Colonic mucosa (tissue), 4 donors: ENCODE results near the gene CTNND2. TPM values are rescaled to one million over a fixed set of nuclear protein-coding genes. Genes with fewer than 3 reads are reported as not detected.

Experiments used
- DNase-seq: peaks from one replicate; pipeline ENCODE4 v3.0.0-alpha.2; 2020
- H3K27ac ChIP-seq: fragments of 200-600 bp; one replicate; pipeline ENCODE4 v1.8.0; 2021
- H3K27me3 ChIP-seq: fragments of 200-600 bp; one replicate; pipeline ENCODE4 v1.8.0; 2021
- H3K36me3 ChIP-seq: fragments of 200-600 bp; one replicate; pipeline ENCODE4 v1.8.0; 2021
- H3K4me1 ChIP-seq: fragments of 200-600 bp; one replicate; pipeline ENCODE4 v1.8.0; 2021; ENCODE audit warnings: mild to moderate bottlenecking
- H3K4me3 ChIP-seq: fragments of 200-600 bp; one replicate; pipeline ENCODE4 v1.8.0; 2021
- H3K9ac ChIP-seq, 2 donors: one replicate each; pipeline ENCODE4 v1.7.0; 2013; ENCODE audit warnings: control low read depth in 2 of 2, low read depth in 2 of 2, low read length in 2 of 2
- H3K9me3 ChIP-seq: fragments of 200-600 bp; one replicate; pipeline ENCODE4 v1.8.0; 2021
- intact Hi-C: fragments of 100-400 bp; cut with DNase I; formaldehyde crosslinking; loops from one replicate; pipeline ENCODE4 v1.14.1; 2022
- total RNA-seq, 2 donors: library from RNA; stranded (reverse); fragmentation: NEBNext Ultra II Directional in 1 of 2; extraction: Animal tissue kit (Norgen Biotek cat#: 25700) in 1 of 2; gene quantifications; one replicate each; pipeline ENCODE4 v1.2.1, GENCODE V29; 2021
- TF ChIP-seq, protein P1 (sequence below): fragments of 200-600 bp; IDR thresholded peaks from one replicate; pipeline ENCODE4 v1.8.0; 2022; ENCODE audit warnings: antibody characterized with exemption, mild to moderate bottlenecking
- donor health status: healthy.
- donor health status: DM: no; HTN: no; CAD: no.
- donor health status: DM: no; HTN: no; CAD: no.

Gene CTNND2
- total RNA-seq, 2 donors from 2014 or later: 1.1 TPM

DNA sequence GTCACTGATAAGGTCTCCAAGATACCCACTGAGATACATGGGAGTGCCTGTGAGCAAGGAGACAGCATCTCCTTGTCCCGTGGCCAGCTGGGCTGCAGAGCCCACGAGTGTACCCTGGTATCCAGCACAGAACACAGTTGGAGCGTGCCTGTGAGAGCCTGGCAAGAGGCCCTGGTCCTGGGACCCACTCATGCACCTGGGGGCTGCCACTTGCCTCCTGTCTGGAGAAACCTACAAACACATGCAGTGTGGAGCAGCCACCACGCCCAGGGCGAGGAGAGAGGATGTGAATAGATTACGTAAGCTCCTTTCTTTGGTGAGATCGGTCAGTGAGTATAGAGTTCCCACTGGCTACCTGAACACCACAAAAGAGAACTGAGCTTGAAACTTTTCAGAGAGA lies 88.3 kb downstream of the CTNND2 start:
- TF ChIP-seq, protein P1, sequence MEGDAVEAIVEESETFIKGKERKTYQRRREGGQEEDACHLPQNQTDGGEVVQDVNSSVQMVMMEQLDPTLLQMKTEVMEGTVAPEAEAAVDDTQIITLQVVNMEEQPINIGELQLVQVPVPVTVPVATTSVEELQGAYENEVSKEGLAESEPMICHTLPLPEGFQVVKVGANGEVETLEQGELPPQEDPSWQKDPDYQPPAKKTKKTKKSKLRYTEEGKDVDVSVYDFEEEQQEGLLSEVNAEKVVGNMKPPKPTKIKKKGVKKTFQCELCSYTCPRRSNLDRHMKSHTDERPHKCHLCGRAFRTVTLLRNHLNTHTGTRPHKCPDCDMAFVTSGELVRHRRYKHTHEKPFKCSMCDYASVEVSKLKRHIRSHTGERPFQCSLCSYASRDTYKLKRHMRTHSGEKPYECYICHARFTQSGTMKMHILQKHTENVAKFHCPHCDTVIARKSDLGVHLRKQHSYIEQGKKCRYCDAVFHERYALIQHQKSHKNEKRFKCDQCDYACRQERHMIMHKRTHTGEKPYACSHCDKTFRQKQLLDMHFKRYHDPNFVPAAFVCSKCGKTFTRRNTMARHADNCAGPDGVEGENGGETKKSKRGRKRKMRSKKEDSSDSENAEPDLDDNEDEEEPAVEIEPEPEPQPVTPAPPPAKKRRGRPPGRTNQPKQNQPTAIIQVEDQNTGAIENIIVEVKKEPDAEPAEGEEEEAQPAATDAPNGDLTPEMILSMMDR: no peak
- H3K9me3 ChIP-seq: no peaks in the 10 kb centered on the region
- no peak for DNase-seq
- no peaks in the 10 kb centered on the region for H3K27me3 ChIP-seq
- no peaks in the 10 kb centered on the region for H3K4me1 ChIP-seq
- intact Hi-C loops: no loop called here
- no peak overlapping the region for H3K27ac ChIP-seq
- H3K36me3 ChIP-seq: no peaks in the 10 kb centered on the region
- no peak overlapping the region for H3K4me3 ChIP-seq
- H3K9ac ChIP-seq: no peak overlapping the region

GRCh38 chr5:11815481-11815880 lies 88.8 kb downstream of the CTNND2 start:
- Histone ChIP-seq H3K9ac (no peak overlapping the region), H3K27ac (no peak overlapping the region), H3K9me3 (no peaks in the 10 kb centered on the region), H3K27me3 (no peaks in the 10 kb centered on the region), H3K36me3 (no peaks in the 10 kb centered on the region), H3K4me1 (no peaks in the 10 kb centered on the region), H3K4me3 (no peak overlapping the region)
- intact Hi-C loops: no loop called here
- DNase-seq: no peak
- TF ChIP-seq, protein P1: no peak

GRCh38 chr5:11814373-11814772 lies 89.9 kb downstream of the CTNND2 start:
- H3K27ac ChIP-seq: no peak overlapping the region
- DNase-seq: no peak
- intact Hi-C loops: no loop called here
- no peaks in the 10 kb centered on the region for H3K9me3 ChIP-seq
- no peaks in the 10 kb centered on the region for H3K27me3 ChIP-seq
- no peak overlapping the region for H3K9ac ChIP-seq
- TF ChIP-seq, protein P1: no peak
- no peaks in the 10 kb centered on the region for H3K36me3 ChIP-seq
- H3K4me1 ChIP-seq: no peaks in the 10 kb centered on the region
- no peak overlapping the region for H3K4me3 ChIP-seq

- no peak overlapping the region for H3K9ac ChIP-seq
- H3K36me3 ChIP-seq: no peaks in the 10 kb centered on the region
- H3K27ac ChIP-seq: no peak overlapping the region
- H3K27me3 ChIP-seq: no peaks in the 10 kb centered on the region
- no peak for DNase-seq
- H3K4me1 ChIP-seq: no peaks in the 10 kb centered on the region
- H3K4me3 ChIP-seq: no peak overlapping the region
- no peaks in the 10 kb centered on the region for H3K9me3 ChIP-seq
- TF ChIP-seq, protein P1: no peak
- intact Hi-C loops: no loop called here
Measured at GRCh38 chr5:11809407-11809806, 94.8 kb downstream of the CTNND2 start.

- intact Hi-C loops: no loop called here
- TF ChIP-seq, protein P1: no peak
- H3K27ac ChIP-seq: no peak overlapping the region
Measured at GRCh38 chr5:11803436-11803835, 100.8 kb downstream of the CTNND2 start.

DNA sequence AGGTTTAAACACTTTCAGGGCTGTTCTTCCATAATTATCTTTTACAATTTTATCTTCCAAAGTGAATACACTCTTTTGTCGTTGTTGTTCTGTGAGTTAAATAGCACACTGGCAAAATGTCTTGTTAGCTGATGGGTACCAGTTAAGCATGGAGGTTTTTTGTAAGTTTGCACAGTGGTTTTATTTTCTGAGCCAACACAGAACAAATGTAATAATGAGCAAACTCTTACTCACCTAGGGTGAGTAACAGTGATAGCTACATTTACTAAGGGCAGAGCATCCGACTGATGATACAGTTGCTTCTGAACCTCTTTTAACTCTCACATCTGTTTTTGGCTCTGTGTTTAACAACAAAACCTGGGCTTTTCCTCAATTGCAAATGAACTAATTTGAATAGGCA lies 103.2 kb downstream of the CTNND2 start:
- Histone ChIP-seq H3K4me3 (no peak overlapping the region), H3K36me3 (no peaks in the 10 kb centered on the region), H3K27ac (no peak overlapping the region), H3K9ac (no peak overlapping the region), H3K27me3 (no peaks in the 10 kb centered on the region), H3K4me1 (no peaks in the 10 kb centered on the region), H3K9me3 (no peaks in the 10 kb centered on the region)
- DNase-seq: no peak
- TF ChIP-seq, protein P1: no peak
- intact Hi-C loops: no loop called here

More at GRCh38 chr5:11803436-11803835, 100.8 kb downstream of the CTNND2 start:
- H3K9ac ChIP-seq: no peak overlapping the region
- H3K36me3 ChIP-seq: no peaks in the 10 kb centered on the region
- no peaks in the 10 kb centered on the region for H3K9me3 ChIP-seq
- no peaks in the 10 kb centered on the region for H3K27me3 ChIP-seq
- DNase-seq: no peak
- no peaks in the 10 kb centered on the region for H3K4me1 ChIP-seq
- H3K4me3 ChIP-seq: no peak overlapping the region
